Naive thymus-derived CD4-positive, alpha-beta T cell (primary cell): ENCODE measurements around the gene CDO1. TPM values are rescaled to one million over a fixed set of nuclear protein-coding genes. Genes with fewer than 3 reads are reported as not detected.

Experiments used
- ATAC-seq: fragments of 150-1000 bp; cut with Tn5 transposase; 2 replicates; pipeline ENCODE4 v1.10.0; 2021; ENCODE audit warnings: mild to moderate bottlenecking, moderate library complexity
- CTCF ChIA-PET: fragments of 350-600 bp; sonication (Branson Sonifier 250); formaldehyde crosslinking; loops from one replicate; lab custom pipeline; 2021; ENCODE audit warnings: antibody characterized with exemption; lab: Charles Lee
- POLR2A ChIA-PET: fragments of 350-600 bp; sonication (Branson Sonifier 250); formaldehyde crosslinking; loops from one replicate; lab custom pipeline; 2021; ENCODE audit warnings: antibody characterized with exemption, inconsistent platforms; lab: Charles Lee
- DNase-seq, 9 donors: peaks; one replicate each; pipeline versions ENCODE4 v3.0.0 to v3.0.0-alpha.2; 2020 to 2022; ENCODE audit warnings: mixed read lengths in 1 of 9
- H3K27ac ChIP-seq: one replicate; pipeline ENCODE4 v1.7.0; 2013; ENCODE audit warnings: mild to moderate bottlenecking, low read depth, low read length, moderate library complexity
- H3K27me3 ChIP-seq, 2 donors: one replicate each; pipeline ENCODE4 v1.7.0; 2013; ENCODE audit warnings: low read length in 2 of 2, mild to moderate bottlenecking in 2 of 2, moderate library complexity in 2 of 2; ENCODE audit not compliant: control insufficient read depth in 2 of 2, insufficient read depth in 2 of 2
- H3K36me3 ChIP-seq, 3 experiments: 1 replicate in 2 of 3; 2 replicates in 1 of 3; pipeline ENCODE4 v1.7.0; 2013; ENCODE audit warnings: low read length in 3 of 3, mild to moderate bottlenecking in 3 of 3, moderate library complexity in 1 of 3; ENCODE audit not compliant: insufficient read depth in 3 of 3, control insufficient read depth in 2 of 3
- H3K4me1 ChIP-seq, 2 donors: one replicate each; pipeline ENCODE4 v1.7.0; 2013; ENCODE audit warnings: low read length in 2 of 2, mild to moderate bottlenecking in 2 of 2, moderate library complexity in 1 of 2; ENCODE audit not compliant: control insufficient read depth in 2 of 2, insufficient read depth in 2 of 2
- H3K4me3 ChIP-seq: 2 replicates; pipeline ENCODE4 v1.7.0; 2013; ENCODE audit warnings: mild to moderate bottlenecking, low read length
- H3K9me3 ChIP-seq, 3 experiments: 1 replicate in 2 of 3; 2 replicates in 1 of 3; pipeline ENCODE4 v1.7.0; 2013; ENCODE audit warnings: low read length in 3 of 3; ENCODE audit not compliant: control insufficient read depth in 2 of 3
- H3K27ac Mint-ChIP-seq, 9 donors: one replicate each; pipeline ENCODE4 v1.8.0; 2020 to 2022; ENCODE audit warnings: mixed read lengths in 9 of 9, mild to moderate bottlenecking in 8 of 9, moderate library complexity in 5 of 9, inconsistent platforms in 2 of 9
- H3K27me3 Mint-ChIP-seq, 5 donors: one replicate each; pipeline ENCODE4 v1.8.0; 2021 to 2022; ENCODE audit warnings: mixed read lengths in 5 of 5, mild to moderate bottlenecking in 1 of 5
- H3K36me3 Mint-ChIP-seq, 5 donors: one replicate each; pipeline ENCODE4 v1.8.0; 2020 to 2022; ENCODE audit warnings: mixed read lengths in 5 of 5, mild to moderate bottlenecking in 3 of 5, inconsistent platforms in 1 of 5
- H3K4me1 Mint-ChIP-seq, 7 donors: one replicate each; pipeline ENCODE4 v1.8.0; 2020 to 2022; ENCODE audit warnings: mixed read lengths in 7 of 7, mild to moderate bottlenecking in 3 of 7, inconsistent platforms in 1 of 7
- H3K4me3 Mint-ChIP-seq, 10 donors: one replicate each; pipeline ENCODE4 v1.8.0; 2020 to 2022; ENCODE audit warnings: mild to moderate bottlenecking in 10 of 10, mixed read lengths in 10 of 10, moderate library complexity in 6 of 10, inconsistent platforms in 2 of 10
- H3K9me3 Mint-ChIP-seq, 11 donors: one replicate each; pipeline ENCODE4 v1.8.0; 2020 to 2022; ENCODE audit warnings: mixed read lengths in 11 of 11, mild to moderate bottlenecking in 4 of 11, inconsistent platforms in 1 of 11, moderate library complexity in 1 of 11
- intact Hi-C, 2 donors: fragments of 100-400 bp; cut with micrococcal nuclease; formaldehyde crosslinking; loops; one replicate each; pipeline ENCODE4 v1.15.1; 2023
- polyA plus RNA-seq, 2 donors: library from polyadenylated mRNA; unstranded; fragments of 300-500 nt; fragmentation: Illumina TruSeq; gene quantifications; one replicate each; pipeline ENCODE4 v1.2.3, GENCODE V29; 2021
- total RNA-seq, 6 experiments: library from RNA in 5 of 6; stranded (reverse) in 5 of 6; gene quantifications; 1 replicate in 5 of 6; 2 replicates in 1 of 6; pipeline ENCODE4 v1.2.3 and lab custom pipeline; 2021 to 2026

The CDO1 gene
- total and polyA plus RNA-seq, 7 experiments from 2014 or later = 0.22 TPM; not detected in 6

- Histone ChIP-seq H3K36me3 (no peaks in the 10 kb centered on the region), H3K4me1 (no peaks in the 10 kb centered on the region), H3K9me3 (no peaks in the 10 kb centered on the region), H3K27me3 (peaks cover 0 to 3% of the 10 kb centered on the region in 2 donors), H3K4me3 (no peak overlapping the region), H3K27ac (no peak overlapping the region)
- no peak for ATAC-seq
- Mint-ChIP-seq H3K36me3 (peaks cover 0 to 3% (median 0%) of the 10 kb centered on the region in 5 donors), H3K9me3 (peaks cover 0 to 21% (median 0%) of the 10 kb centered on the region in 11 donors), H3K4me3 (no peak overlapping the region), H3K4me1 (no peaks in the 10 kb centered on the region), H3K27ac (no peak overlapping the region), H3K27me3 (peaks cover 53 to 71% (median 69%) of the 10 kb centered on the region in 5 donors)
- no peak for DNase-seq
- POLR2A ChIA-PET = interaction anchor here (0.6 kb wide), 1 partner anchor 26 kb away, joined by 4 read pairs; no protein-coding TSS in a partner anchor
- CTCF ChIA-PET = no interaction called here
- intact Hi-C loops = no loop called here
These were observed 29.0 kb downstream of the CDO1 start for GRCh38 chr5:115787426-115787825.

GRCh38 chr5:115785381-115786065 lies 30.9 kb downstream of the CDO1 start:
- ChIA-PET CTCF (no interaction called here), POLR2A (no interaction called here)
- intact Hi-C loops = no loop called here

GRCh38 chr5:115778417-115778816 lies 38.0 kb downstream of the CDO1 start:
- H3K9me3 ChIP-seq = no peaks in the 10 kb centered on the region
- H3K4me3 ChIP-seq = no peak overlapping the region
- CTCF ChIA-PET = interaction anchor here (0.6 kb wide), 1 partner anchor 118 kb away, joined by 4 read pairs; no protein-coding TSS in a partner anchor
- no peak overlapping the region for H3K4me3 Mint-ChIP-seq
- no peaks in the 10 kb centered on the region for H3K9me3 Mint-ChIP-seq
- no peaks in the 10 kb centered on the region for H3K4me1 Mint-ChIP-seq
- POLR2A ChIA-PET = no interaction called here
- H3K27me3 ChIP-seq = peaks cover 0 to 3% of the 10 kb centered on the region in 2 donors
- DNase-seq = no peak
- intact Hi-C loops = no loop called here
- H3K27ac ChIP-seq = no peak overlapping the region
- H3K36me3 ChIP-seq = no peaks in the 10 kb centered on the region
- H3K27ac Mint-ChIP-seq = no peak overlapping the region
- H3K4me1 ChIP-seq = no peaks in the 10 kb centered on the region
- peaks cover 11 to 32% (median 25%) of the 10 kb centered on the region in 5 donors for H3K27me3 Mint-ChIP-seq
- ATAC-seq = no peak
- H3K36me3 Mint-ChIP-seq = no peaks in the 10 kb centered on the region

More at GRCh38 chr5:115785381-115786065, 30.9 kb downstream of the CDO1 start:
- Histone ChIP-seq H3K27me3 (peaks cover 0 to 3% of the 10 kb centered on the region in 2 donors), H3K36me3 (no peaks in the 10 kb centered on the region), H3K4me3 (no peak overlapping the region), H3K9me3 (no peaks in the 10 kb centered on the region), H3K4me1 (no peaks in the 10 kb centered on the region), H3K27ac (no peak overlapping the region)
- no peak overlapping the region for H3K27ac Mint-ChIP-seq
- H3K27me3 Mint-ChIP-seq = peaks cover 52 to 77% (median 64%) of the 10 kb centered on the region in 5 donors
- no peak for ATAC-seq
- no peak for DNase-seq
- no peak overlapping the region for H3K4me3 Mint-ChIP-seq
- H3K9me3 Mint-ChIP-seq = peaks cover 0 to 17% (median 0%) of the 10 kb centered on the region in 11 donors
- H3K36me3 Mint-ChIP-seq = peaks cover 0 to 3% (median 0%) of the 10 kb centered on the region in 5 donors
- H3K4me1 Mint-ChIP-seq = no peaks in the 10 kb centered on the region

- Histone ChIP-seq H3K27ac (no peak overlapping the region), H3K4me3 (no peak overlapping the region), H3K4me1 (no peaks in the 10 kb centered on the region), H3K27me3 (no peaks in the 10 kb centered on the region), H3K9me3 (no peaks in the 10 kb centered on the region), H3K36me3 (no peaks in the 10 kb centered on the region)
- Mint-ChIP-seq H3K4me3 (no peak overlapping the region), H3K9me3 (no peaks in the 10 kb centered on the region), H3K36me3 (no peaks in the 10 kb centered on the region), H3K27me3 (peaks cover 17 to 37% (median 22%) of the 10 kb centered on the region in 5 donors), H3K27ac (no peak overlapping the region), H3K4me1 (no peaks in the 10 kb centered on the region)
- ChIA-PET POLR2A (no interaction called here), CTCF (no interaction called here)
- ATAC-seq (no peak), DNase-seq (no peak)
- intact Hi-C loops = no loop called here
These were observed 39.5 kb downstream of the CDO1 start for GRCh38 chr5:115776989-115777388.

- DNase-seq = no peak
- Histone ChIP-seq H3K36me3 (no peaks in the 10 kb centered on the region), H3K4me1 (no peaks in the 10 kb centered on the region), H3K4me3 (no peak overlapping the region), H3K9me3 (no peaks in the 10 kb centered on the region), H3K27me3 (no peaks in the 10 kb centered on the region), H3K27ac (no peak overlapping the region)
- Mint-ChIP-seq H3K4me1 (no peaks in the 10 kb centered on the region), H3K9me3 (no peaks in the 10 kb centered on the region), H3K4me3 (no peak overlapping the region), H3K27ac (no peak overlapping the region), H3K36me3 (no peaks in the 10 kb centered on the region), H3K27me3 (peaks cover 14 to 39% (median 20%) of the 10 kb centered on the region in 5 donors)
- no peak for ATAC-seq
- ChIA-PET POLR2A (no interaction called here), CTCF (no interaction called here)
- intact Hi-C loops = no loop called here
These were observed 40.5 kb downstream of the CDO1 start for GRCh38 chr5:115775999-115776398.

GRCh38 chr5:115774684-115775083 lies 41.8 kb downstream of the CDO1 start:
- ATAC-seq (no peak), DNase-seq (no peak)
- Histone ChIP-seq H3K27me3 (no peaks in the 10 kb centered on the region), H3K4me3 (no peak overlapping the region), H3K9me3 (no peaks in the 10 kb centered on the region), H3K36me3 (no peaks in the 10 kb centered on the region), H3K4me1 (no peaks in the 10 kb centered on the region), H3K27ac (no peak overlapping the region)
- ChIA-PET POLR2A (no interaction called here), CTCF (no interaction called here)
- H3K9me3 Mint-ChIP-seq = no peaks in the 10 kb centered on the region
- peaks cover 6 to 30% (median 12%) of the 10 kb centered on the region in 5 donors for H3K27me3 Mint-ChIP-seq
- no peaks in the 10 kb centered on the region for H3K4me1 Mint-ChIP-seq
- H3K27ac Mint-ChIP-seq = no peak overlapping the region
- no peak overlapping the region for H3K4me3 Mint-ChIP-seq
- no peaks in the 10 kb centered on the region for H3K36me3 Mint-ChIP-seq
- intact Hi-C loops = no loop called here
